GM21529 (cell line): Measurements from ENCODE around the gene PPP2R5C.

ENCODE experiments used
- ATAC-seq: cut with Tn5 transposase; IDR thresholded peaks from one replicate; pipeline ENCODE4 v1.9.1; 2021; ENCODE audit not compliant: unreplicated experiment

Gene PPP2R5C

GRCh38 chr14:101812071-101812470, 50.6 kb downstream of the PPP2R5C start:
- no peak for ATAC-seq

GRCh38 chr14:101813171-101813759, 51.8 kb downstream of the PPP2R5C start:
- ATAC-seq, result no peak

- no peak for ATAC-seq
Measured at GRCh38 chr14:101813833-101814232, 52.3 kb downstream of the PPP2R5C start.

- no peak for ATAC-seq
Measured at GRCh38 chr14:101814934-101815333, 53.4 kb downstream of the PPP2R5C start.

GRCh38 chr14:101815994-101816393, 54.5 kb downstream of the PPP2R5C start:
- ATAC-seq, result no peak

GRCh38 chr14:101817501-101818001, 56.0 kb downstream of the PPP2R5C start:
- no peak for ATAC-seq

GRCh38 chr14:101819251-101819990, 57.9 kb downstream of the PPP2R5C start:
- no peak for ATAC-seq

- no peak for ATAC-seq
Measured at GRCh38 chr14:101820283-101820798, 58.8 kb downstream of the PPP2R5C start.

- no peak for ATAC-seq
Measured at GRCh38 chr14:101821528-101821927, 60.0 kb downstream of the PPP2R5C start.

GRCh38 chr14:101823066-101823465, 61.6 kb downstream of the PPP2R5C start:
- no peak for ATAC-seq

- ATAC-seq, result peak; percentile 46
Measured at GRCh38 chr14:101823511-101824120, 62.1 kb downstream of the PPP2R5C start.

- ATAC-seq, result no peak
Measured at GRCh38 chr14:101824339-101824727, 62.8 kb downstream of the PPP2R5C start.

- ATAC-seq, result peak; percentile 25
Measured at GRCh38 chr14:101825797-101826196, 64.3 kb downstream of the PPP2R5C start.

GRCh38 chr14:101826351-101826750, 64.8 kb downstream of the PPP2R5C start:
- ATAC-seq, result no peak

GRCh38 chr14:101827286-101827685, 65.8 kb downstream of the PPP2R5C start:
- no peak for ATAC-seq

- ATAC-seq, result no peak
Measured at GRCh38 chr14:101828046-101828445, 66.5 kb downstream of the PPP2R5C start.

- no peak for ATAC-seq
Measured at GRCh38 chr14:101830271-101830670, 68.8 kb downstream of the PPP2R5C start.

- ATAC-seq, result no peak
Measured at GRCh38 chr14:101833045-101833444, 71.5 kb downstream of the PPP2R5C start.

- no peak for ATAC-seq
Measured at GRCh38 chr14:101834397-101834796, 72.9 kb downstream of the PPP2R5C start.

GRCh38 chr14:101834800-101835547, 73.5 kb downstream of the PPP2R5C start:
- ATAC-seq, result no peak

- ATAC-seq, result no peak
Measured at GRCh38 chr14:101835566-101835965, 74.1 kb downstream of the PPP2R5C start.
